ENCODE results near the gene ALDH3B1.

The ALDH3B1 gene

DNA sequence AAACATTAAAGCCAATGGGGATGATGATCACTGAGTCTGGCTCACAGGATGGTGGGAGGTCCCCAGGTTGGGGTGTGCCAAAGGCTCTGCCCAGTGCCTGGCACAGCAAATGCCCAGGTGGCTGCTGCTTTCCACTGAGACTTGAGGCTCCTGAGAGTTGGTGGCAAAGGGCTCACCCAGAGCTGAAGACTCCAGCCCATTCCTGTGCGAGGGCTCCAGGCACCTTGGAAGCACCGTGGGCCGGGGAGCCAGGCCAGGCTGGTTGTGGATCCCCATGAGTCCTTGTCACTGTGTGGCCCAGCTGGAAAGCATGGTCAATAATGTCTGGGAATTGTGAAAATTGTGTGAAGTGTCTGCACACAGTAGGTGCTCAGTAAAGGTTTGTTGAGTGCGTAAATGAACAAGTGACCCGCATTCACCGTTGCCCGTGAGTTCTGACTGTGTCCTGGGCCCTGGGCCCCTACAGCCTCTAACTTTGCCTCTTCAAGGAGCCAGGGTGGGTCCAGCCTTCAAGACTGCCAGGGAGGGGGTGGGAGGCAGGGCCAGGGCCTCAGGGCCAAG is 3.4 kb upstream of the ALDH3B1 start:
- no peak for DNase-seq (ENCODE audit: extremely low read depth, low read depth)

DNA sequence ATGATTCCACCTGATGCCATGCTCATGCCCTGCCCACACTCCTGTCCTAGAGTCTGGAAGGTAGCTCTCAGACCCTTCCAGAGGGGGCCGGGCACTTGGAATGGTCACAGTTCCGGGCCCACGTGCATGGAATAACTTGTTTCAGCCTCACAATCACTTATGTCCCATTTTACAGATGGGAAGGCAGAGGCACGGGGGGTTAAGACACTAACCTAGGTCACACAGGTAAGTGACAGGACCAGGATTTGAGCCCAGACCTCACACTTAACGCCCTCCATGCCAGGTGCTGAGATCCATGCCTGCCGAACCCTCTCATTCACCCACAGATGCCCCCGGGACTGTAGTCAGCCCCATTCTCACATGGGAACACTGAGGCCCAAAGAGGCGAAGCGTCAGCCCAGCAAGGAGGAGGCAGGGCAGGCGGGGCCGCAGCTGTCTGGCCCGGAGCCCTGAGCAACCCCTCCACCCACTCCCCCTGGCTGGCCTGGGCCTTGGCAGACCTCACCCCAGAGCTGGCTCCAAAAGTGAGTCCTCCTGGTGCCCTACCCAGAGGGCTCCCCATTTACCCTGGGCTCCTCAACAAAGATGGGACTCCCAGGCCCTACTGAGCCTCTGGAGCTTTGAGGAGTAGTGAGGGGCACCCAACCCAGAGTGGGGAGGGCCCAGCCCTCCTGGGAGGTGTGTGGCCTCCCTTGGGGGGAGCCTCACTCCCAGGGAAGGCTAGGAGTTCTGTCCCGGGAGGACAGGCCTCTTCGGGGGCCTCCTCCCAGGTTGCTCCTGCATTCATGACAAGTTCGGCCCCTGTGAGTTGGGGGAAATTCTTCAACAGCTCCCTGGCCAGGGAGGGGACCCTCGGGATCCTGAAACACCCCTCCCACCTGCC is 2.4 kb upstream of the ALDH3B1 start:
- DNase-seq (ENCODE audit: extremely low read depth, low read depth) = no peak
- TF ChIP-seq, protein P1, sequence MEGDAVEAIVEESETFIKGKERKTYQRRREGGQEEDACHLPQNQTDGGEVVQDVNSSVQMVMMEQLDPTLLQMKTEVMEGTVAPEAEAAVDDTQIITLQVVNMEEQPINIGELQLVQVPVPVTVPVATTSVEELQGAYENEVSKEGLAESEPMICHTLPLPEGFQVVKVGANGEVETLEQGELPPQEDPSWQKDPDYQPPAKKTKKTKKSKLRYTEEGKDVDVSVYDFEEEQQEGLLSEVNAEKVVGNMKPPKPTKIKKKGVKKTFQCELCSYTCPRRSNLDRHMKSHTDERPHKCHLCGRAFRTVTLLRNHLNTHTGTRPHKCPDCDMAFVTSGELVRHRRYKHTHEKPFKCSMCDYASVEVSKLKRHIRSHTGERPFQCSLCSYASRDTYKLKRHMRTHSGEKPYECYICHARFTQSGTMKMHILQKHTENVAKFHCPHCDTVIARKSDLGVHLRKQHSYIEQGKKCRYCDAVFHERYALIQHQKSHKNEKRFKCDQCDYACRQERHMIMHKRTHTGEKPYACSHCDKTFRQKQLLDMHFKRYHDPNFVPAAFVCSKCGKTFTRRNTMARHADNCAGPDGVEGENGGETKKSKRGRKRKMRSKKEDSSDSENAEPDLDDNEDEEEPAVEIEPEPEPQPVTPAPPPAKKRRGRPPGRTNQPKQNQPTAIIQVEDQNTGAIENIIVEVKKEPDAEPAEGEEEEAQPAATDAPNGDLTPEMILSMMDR (IDR thresholded peaks at IDR 0.05; ENCODE audit: low read depth, low read length) = no peak

More for the DNA sequence above, 3.4 kb upstream of the ALDH3B1 start:
- TF ChIP-seq, protein P1 (IDR thresholded peaks at IDR 0.05; ENCODE audit: low read depth, low read length) = no peak

DNA sequence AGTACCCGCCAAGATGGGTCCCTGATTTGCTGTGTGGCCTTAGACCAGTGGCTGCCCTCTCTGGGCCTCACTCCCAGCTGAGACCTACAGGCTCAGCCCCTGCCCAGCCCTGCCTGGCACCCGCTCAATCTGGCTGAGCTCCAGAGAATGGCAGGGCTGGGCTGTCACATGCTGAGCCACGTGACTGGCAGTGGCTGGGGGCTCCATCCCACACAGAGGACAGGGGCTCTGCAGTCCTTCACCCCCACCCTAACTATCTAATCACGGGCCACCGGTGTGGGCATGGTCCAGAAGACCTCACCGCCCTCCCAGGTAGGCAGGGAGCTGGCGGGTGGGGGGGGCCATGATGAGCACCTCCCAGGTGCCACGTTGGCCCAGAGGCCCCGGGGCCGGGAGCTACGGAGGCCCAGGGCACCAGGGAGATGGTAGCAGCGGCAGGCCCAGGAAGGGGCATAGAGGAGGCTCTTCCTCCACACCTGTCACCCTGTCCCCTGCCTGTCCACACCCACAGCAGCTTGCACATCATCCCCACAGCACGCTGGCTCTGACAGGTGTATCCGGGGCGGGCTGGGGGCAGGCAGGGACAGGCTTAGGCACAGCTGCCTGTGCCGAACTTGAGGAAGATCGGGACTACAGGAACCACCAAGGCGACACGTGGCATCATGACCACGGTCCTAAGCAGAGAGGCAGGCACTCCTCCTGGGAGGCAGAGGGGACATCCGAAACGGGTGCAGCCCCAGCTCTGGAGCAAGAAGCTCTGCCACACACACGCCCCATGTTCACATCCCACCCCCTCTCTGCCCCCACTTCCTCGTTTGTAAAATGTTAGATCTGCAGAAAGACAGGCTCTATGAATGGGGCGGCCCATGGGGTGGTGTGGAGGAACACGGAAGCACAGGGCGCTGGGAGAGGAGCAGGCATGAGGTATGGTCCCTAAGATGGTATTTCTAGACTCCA is 1.5 kb upstream of the ALDH3B1 start:
- TF ChIP-seq, protein P1 (IDR thresholded peaks at IDR 0.05; ENCODE audit: low read depth, low read length) = no peak
- DNase-seq (ENCODE audit: extremely low read depth, low read depth) = no peak

DNA sequence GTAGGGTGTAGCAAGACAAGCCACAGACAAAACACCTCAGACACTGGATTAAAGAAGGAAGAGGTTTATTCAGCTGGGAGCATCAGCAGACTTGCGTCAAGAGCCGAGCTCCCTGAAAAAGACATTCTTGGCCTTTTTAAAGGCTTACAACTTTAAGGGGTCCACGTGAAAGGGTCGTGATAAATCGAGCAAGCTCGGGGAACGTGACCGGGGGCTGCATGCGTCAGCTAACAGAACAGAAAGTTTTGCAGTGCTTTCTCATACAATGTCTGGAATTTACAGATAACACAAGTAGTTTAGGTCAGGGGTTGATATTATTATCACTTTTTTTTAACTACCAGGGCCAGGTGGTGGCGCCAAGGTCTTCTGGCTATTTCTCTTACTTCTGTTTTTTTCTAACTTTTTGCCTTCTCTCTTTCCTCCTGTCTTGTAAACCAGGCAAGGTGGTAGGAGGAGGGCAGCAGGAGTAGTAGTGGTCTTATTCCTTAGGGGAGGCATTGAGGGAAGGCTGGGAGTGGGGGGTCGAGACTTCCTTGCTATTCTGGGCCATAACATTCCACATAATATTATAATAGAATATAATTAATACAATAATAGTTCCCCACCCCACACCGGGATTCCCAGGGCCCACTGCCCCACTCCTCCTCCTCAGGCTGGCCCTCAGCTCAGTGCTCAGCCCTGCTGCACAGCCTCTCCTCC is 587 bp upstream of the ALDH3B1 start:
- no peak for DNase-seq (ENCODE audit: extremely low read depth, low read depth)
- TF ChIP-seq, protein P1 (IDR thresholded peaks at IDR 0.05; ENCODE audit: low read depth, low read length) = peak; percentile 35

DNA sequence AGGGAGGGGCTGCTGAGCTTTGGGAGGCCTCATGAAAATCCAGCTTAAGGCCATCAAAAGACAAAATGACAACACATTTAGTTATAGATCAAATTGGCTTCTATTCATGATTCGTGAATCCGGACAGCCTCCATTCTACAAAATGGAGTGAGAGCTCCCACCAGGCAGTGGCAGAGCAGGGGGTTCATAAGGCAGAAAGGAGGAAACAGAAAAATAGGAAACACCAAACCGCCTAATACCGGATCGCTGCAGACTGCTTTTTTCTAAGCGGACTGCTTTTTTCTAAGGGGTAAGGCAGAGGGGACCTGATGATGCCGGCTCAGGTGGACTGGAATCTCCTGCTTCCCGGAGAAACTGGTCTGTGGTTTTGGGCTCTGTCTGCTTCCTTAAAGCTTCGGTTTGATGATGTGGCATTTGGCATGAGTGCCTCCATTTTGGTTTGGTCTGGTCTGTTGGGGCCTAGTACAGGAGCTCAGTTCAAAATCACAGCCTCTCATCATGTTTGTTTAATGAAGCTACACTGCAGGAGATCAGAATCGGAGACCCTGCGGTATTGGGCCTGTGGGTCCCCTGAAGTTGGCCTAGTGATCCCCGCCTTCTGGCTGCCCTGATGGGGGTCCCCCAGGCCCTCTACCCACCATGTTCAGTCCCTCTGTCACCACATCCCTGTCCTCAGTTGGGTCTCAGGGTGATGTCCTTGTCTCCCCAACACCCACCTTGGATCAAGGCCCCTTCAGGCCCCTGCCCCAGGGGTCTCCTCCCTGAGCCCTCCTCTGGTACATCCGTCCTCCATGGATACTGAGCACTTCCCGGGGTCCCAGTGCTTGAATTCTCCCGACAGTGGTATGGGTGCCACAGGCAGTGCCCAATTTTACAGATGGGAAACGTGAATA is 1.2 kb downstream of the ALDH3B1 start:
- DNase-seq (ENCODE audit: extremely low read depth, low read depth) = no peak
- TF ChIP-seq, protein P1 (IDR thresholded peaks at IDR 0.05; ENCODE audit: low read depth, low read length) = no peak

Measured in AG09319 (cell line).